NCI-H2171 (cell line): ENCODE data around the gene TMTC2.

ENCODE experiments used
- DNase-seq: peaks from one replicate; lab custom pipeline; 2025; lab: John Stamatoyannopoulos, UW

TMTC2 gene

GRCh38 chr12:82682851-82683261 is 3.9 kb upstream of the TMTC2 start:
- DNase-seq = no peak

GRCh38 chr12:82685790-82686167 is 927 bp upstream of the TMTC2 start:
- DNase-seq = peak; percentile 94

GRCh38 chr12:82687021-82688011 is 610 bp downstream of the TMTC2 start:
- peak; percentile 73 for DNase-seq

GRCh38 chr12:82688035-82688501 is 1.4 kb downstream of the TMTC2 start:
- no peak for DNase-seq

- DNase-seq = no peak
Observed at GRCh38 chr12:82688596-82688995, 1.9 kb downstream of the TMTC2 start.

- DNase-seq = no peak
Observed at GRCh38 chr12:82690006-82690405, 3.3 kb downstream of the TMTC2 start.

GRCh38 chr12:82691513-82691912 is 4.8 kb downstream of the TMTC2 start:
- DNase-seq = no peak

- DNase-seq = no peak
Observed at GRCh38 chr12:82694276-82694675, 7.6 kb downstream of the TMTC2 start.

- no peak for DNase-seq
Observed at GRCh38 chr12:82694970-82695369, 8.3 kb downstream of the TMTC2 start.

- no peak for DNase-seq
Observed at GRCh38 chr12:82695531-82695930, 8.8 kb downstream of the TMTC2 start.

GRCh38 chr12:82696543-82696942 is 9.8 kb downstream of the TMTC2 start:
- no peak for DNase-seq

GRCh38 chr12:82698708-82699564 is 12.2 kb downstream of the TMTC2 start:
- no peak for DNase-seq

- DNase-seq = no peak
Observed at GRCh38 chr12:82705774-82706173, 19.1 kb downstream of the TMTC2 start.

- no peak for DNase-seq
Observed at GRCh38 chr12:82708061-82708879, 21.6 kb downstream of the TMTC2 start.

- no peak for DNase-seq
Observed at GRCh38 chr12:82709794-82710355, 23.2 kb downstream of the TMTC2 start.

- DNase-seq = no peak
Observed at GRCh38 chr12:82710741-82711140, 24.0 kb downstream of the TMTC2 start.

- no peak for DNase-seq
Observed at GRCh38 chr12:82714427-82714826, 27.7 kb downstream of the TMTC2 start.

- no peak for DNase-seq
Observed at GRCh38 chr12:82721726-82722125, 35.0 kb downstream of the TMTC2 start.

- DNase-seq = no peak
Observed at GRCh38 chr12:82723093-82723492, 36.4 kb downstream of the TMTC2 start.

- no peak for DNase-seq
Observed at GRCh38 chr12:82723891-82724290, 37.2 kb downstream of the TMTC2 start.

- no peak for DNase-seq
Observed at GRCh38 chr12:82725741-82726140, 39.0 kb downstream of the TMTC2 start.
